AG04450 (cell line): ENCODE results near the gene GNB4. TPM values are rescaled to one million over a fixed set of nuclear protein-coding genes. Genes with fewer than 3 reads are reported as not detected.

Experiments used
- CTCF ChIA-PET: fragments of 300-600, 350-600 bp; formaldehyde crosslinking; extraction: SDS; loops from one replicate; lab custom pipeline; 2022; ENCODE audit warnings: antibody characterized with exemption, inconsistent platforms; lab: Charles Lee
- POLR2A ChIA-PET: fragments of 350-600 bp; formaldehyde crosslinking; extraction: SDS; loops from one replicate; lab custom pipeline; 2021; ENCODE audit warnings: antibody characterized with exemption, inconsistent platforms; lab: Yijun Ruan, JAX
- DNase-seq: peaks from one replicate; pipeline ENCODE4 v3.0.0-alpha.2; 2011; ENCODE audit warnings: low read depth, low spot score
- H3K27ac ChIP-seq: one replicate; pipeline ENCODE4 v1.5.1; 2012; ENCODE audit warnings: low read depth, low read length, control low read depth
- H3K27me3 ChIP-seq: one replicate; pipeline ENCODE4 v1.6.0; 2012; ENCODE audit warnings: low read length; ENCODE audit not compliant: control insufficient read depth, insufficient read depth
- H3K4me3 ChIP-seq: 2 replicates; pipeline ENCODE4 v1.5.1; 2011; ENCODE audit warnings: mild to moderate bottlenecking, low read depth, low read length, control low read depth
- H3K9me3 ChIP-seq: 2 replicates; pipeline ENCODE4 v1.5.1; 2012; ENCODE audit warnings: low read length; ENCODE audit not compliant: control insufficient read depth, insufficient read depth
- polyA plus RNA-seq: library from polyadenylated mRNA; depleted of rRNA; stranded (reverse); fragments of >200 nt; gene quantifications from 2 replicates; pipeline ENCODE4 v1.2.3, GENCODE V29; 2011
- TF ChIP-seq, protein P1 (sequence below): IDR thresholded peaks from 2 replicates; pipeline ENCODE4 v1.5.1; 2011; ENCODE audit warnings: low read depth, low read length, control low read depth, inconsistent platforms

GNB4 gene
- polyA plus RNA-seq, 1 experiment, result 88.5 TPM

DNA sequence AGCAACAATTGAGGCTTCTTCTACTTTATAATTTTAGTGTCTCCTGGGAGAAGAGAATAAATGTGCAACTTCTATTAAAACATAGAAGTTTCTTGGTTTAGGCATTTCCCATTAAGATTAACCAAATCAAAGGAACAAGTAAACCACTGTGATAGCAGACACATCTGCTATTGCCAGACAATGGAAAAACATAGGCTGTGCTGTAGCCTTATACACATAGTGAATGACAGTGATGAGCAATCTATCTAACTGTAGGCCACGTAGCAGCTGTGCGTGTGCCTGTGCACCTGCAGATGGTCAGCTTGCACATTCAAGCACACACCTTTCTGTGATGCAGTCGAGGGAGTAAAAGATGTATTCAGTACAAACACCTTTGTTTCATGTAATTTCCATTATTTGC lies 32.7 kb downstream of the GNB4 start:
- no peak for DNase-seq
- POLR2A ChIA-PET, result no interaction called here
- CTCF ChIA-PET, result no interaction called here
- TF ChIP-seq, protein P1, sequence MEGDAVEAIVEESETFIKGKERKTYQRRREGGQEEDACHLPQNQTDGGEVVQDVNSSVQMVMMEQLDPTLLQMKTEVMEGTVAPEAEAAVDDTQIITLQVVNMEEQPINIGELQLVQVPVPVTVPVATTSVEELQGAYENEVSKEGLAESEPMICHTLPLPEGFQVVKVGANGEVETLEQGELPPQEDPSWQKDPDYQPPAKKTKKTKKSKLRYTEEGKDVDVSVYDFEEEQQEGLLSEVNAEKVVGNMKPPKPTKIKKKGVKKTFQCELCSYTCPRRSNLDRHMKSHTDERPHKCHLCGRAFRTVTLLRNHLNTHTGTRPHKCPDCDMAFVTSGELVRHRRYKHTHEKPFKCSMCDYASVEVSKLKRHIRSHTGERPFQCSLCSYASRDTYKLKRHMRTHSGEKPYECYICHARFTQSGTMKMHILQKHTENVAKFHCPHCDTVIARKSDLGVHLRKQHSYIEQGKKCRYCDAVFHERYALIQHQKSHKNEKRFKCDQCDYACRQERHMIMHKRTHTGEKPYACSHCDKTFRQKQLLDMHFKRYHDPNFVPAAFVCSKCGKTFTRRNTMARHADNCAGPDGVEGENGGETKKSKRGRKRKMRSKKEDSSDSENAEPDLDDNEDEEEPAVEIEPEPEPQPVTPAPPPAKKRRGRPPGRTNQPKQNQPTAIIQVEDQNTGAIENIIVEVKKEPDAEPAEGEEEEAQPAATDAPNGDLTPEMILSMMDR, result no peak
- Histone ChIP-seq H3K27me3 (no peaks in the 10 kb centered on the region), H3K9me3 (no peaks in the 10 kb centered on the region), H3K4me3 (no peak overlapping the region), H3K27ac (no peak overlapping the region)

DNA sequence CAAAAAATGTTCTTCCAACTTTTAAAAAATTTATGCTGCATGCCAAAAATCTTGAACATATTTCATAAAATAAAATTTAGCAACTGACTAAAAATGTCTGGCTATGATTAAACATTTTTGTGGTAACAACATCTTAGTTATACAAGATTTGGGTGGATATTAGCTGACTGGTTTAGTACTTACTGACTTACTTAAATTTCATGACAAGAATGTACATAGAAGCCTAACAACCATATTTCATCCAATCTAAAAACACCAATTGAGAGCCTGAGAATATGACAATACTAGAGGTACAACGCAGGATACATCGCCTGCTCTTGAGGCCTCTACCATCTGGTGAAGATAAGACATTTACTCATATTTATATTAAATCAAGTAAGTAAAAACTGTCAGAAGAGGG lies 34.6 kb downstream of the GNB4 start:
- no peak overlapping the region for H3K4me3 ChIP-seq
- DNase-seq, result no peak
- TF ChIP-seq, protein P1, result no peak
- H3K27me3 ChIP-seq, result no peaks in the 10 kb centered on the region
- no peak overlapping the region for H3K27ac ChIP-seq
- ChIA-PET CTCF (interaction anchor here (0.6 to 0.7 kb wide), 2 partner anchors 129 to 233 kb away, joined by 3 to 8 read pairs; no protein-coding TSS in a partner anchor), POLR2A (no interaction called here)
- no peaks in the 10 kb centered on the region for H3K9me3 ChIP-seq

DNA sequence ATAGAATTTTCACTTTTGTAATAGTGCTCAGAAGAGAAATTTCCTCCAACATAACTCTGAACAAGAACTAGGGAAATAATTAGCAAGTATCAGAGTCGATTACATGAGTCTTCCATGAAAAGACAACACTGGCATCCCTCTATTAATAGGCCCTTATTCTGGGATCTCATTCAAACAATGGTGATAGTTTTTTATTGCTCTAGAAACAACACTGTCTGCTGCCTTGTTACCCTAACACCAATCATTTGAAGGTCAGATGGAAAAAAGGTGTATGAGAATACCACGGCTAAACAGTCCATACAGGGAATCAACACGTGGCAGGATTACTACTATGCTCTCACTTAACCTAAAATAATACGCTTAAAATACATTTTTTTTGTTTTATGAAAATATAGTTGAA lies 35.9 kb downstream of the GNB4 start:
- no peaks in the 10 kb centered on the region for H3K27me3 ChIP-seq
- CTCF ChIA-PET, result no interaction called here
- TF ChIP-seq, protein P1, result no peak
- H3K9me3 ChIP-seq, result no peaks in the 10 kb centered on the region
- POLR2A ChIA-PET, result no interaction called here
- H3K27ac ChIP-seq, result no peak overlapping the region
- no peak overlapping the region for H3K4me3 ChIP-seq
- no peak for DNase-seq

DNA sequence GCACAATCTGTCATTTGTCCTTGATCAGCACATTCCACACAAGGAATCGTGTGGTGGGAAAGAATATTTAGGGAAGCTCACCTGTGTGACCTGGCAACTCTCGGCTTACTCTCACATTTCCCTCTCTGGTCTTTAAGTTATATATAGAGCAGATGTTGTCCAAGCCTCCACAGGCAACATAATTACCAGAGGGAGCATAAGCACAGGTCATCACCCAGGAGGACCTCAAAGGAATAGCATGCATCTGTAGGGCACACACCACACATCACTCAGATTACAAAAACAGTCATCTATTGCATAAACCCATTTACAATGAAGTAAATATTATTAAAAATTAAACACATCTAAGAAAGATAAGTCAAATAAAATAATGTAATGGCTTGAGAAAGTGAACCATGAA lies 36.5 kb downstream of the GNB4 start:
- Histone ChIP-seq H3K4me3 (no peak overlapping the region), H3K27me3 (no peaks in the 10 kb centered on the region), H3K27ac (no peak overlapping the region), H3K9me3 (no peaks in the 10 kb centered on the region)
- TF ChIP-seq, protein P1, result no peak
- no peak for DNase-seq
- CTCF ChIA-PET, result no interaction called here
- POLR2A ChIA-PET, result no interaction called here

DNA sequence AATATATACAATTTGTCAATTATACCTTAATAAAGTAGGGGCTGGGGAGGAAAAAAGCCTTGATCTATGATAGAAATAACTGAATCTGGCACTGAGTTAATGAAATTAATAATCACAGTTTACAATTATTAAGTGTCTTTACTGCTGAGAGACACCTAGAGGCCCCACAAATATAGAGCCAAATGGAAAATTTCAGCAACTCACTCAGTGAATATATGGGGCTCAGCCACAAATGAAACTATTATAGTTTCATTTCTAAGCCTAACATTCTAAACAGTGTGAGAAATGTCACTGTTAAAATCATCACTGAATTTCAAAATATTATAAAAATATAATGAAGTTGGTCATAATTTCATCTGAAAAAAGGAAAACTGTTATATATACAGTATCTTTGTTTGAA lies 40.3 kb downstream of the GNB4 start:
- POLR2A ChIA-PET, result no interaction called here
- TF ChIP-seq, protein P1, result no peak
- Histone ChIP-seq H3K27ac (no peak overlapping the region), H3K4me3 (no peak overlapping the region), H3K9me3 (no peaks in the 10 kb centered on the region), H3K27me3 (no peaks in the 10 kb centered on the region)
- DNase-seq, result no peak
- CTCF ChIA-PET, result interaction anchor here (2.4 kb wide), 1 partner anchor 151 kb away, joined by 6 read pairs; the partner anchor contains the start of gene ACTL6A
